ENCODE results near the gene P2RY14. TPM values are rescaled to one million over a fixed set of nuclear protein-coding genes. Genes with fewer than 3 reads are reported as not detected.

P2RY14 gene
- total and polyA plus RNA-seq, 2 of the 13 experiments (the other 11 are each of a cell fraction or from before 2014, with no cell fraction given), result not detected

DNA sequence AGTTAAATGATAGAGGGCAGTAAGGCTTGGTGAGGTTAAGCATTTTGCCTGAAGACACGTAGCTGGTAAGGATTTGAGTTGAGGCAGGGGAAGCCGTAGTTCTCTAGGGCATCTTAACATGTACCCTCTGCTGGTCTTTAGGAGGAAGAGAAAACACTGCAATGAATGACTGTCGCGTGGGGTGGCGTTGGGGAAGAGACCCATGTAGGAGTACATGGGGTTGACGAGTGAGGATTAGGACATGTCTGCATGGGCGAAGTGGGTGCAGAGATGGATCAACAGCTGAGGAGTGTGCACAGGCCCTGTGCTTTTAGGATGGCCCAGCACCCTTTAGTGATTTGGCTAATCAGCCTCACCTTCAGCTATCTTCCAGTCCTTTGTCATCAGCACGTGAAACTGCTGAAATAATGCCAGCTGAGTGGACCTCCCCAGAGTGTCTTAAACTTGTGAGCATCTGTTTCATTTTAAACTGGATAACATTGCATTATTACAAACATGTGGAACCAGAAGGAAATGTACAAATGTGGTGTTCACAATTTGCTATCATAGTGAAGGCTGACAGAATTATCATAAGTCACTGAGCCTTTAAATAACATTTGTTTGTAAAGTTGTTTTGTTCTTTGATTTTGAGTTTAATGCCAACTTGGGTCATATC lies 15.3 kb downstream of the P2RY14 start:
- FAIRE-seq, result no peak
- H3K9me3 ChIP-seq (ENCODE audit: low read length), result no peaks in the 10 kb centered on the region
- H3K27me3 ChIP-seq (ENCODE audit: control insufficient read depth in 1 of 2, insufficient read depth in 2 of 2, low read length in 2 of 2), result no peaks in the 10 kb centered on the region; a peak in 1 of 5 replicates
- H3K4me1 ChIP-seq (ENCODE audit: insufficient read depth, low read length), result no peaks in the 10 kb centered on the region
- DNase-seq (ENCODE audit: low spot score), result no peak
- H2AFZ ChIP-seq (ENCODE audit: low read length), result no peak overlapping the region
- H4K20me1 ChIP-seq (ENCODE audit: insufficient read depth, low read length), result no peaks in the 10 kb centered on the region
- intact Hi-C loops (cut with micrococcal nuclease; ENCODE audit: unreplicated experiment) (no loop called here), in situ Hi-C loops (cut with HindIII; ENCODE audit: extremely low pct_ligation_motif_present, low pct_unique_long_range_greater_than_20kb) (no loop called here)
- BruUV-seq (replicated peaks), result no TSS peak
- POLR2A ChIA-PET, result no interaction called here
- no peak overlapping the region for H3K4me2 ChIP-seq (ENCODE audit: low read depth, low read length)
- no peaks in the 10 kb centered on the region for H3K79me2 ChIP-seq (ENCODE audit: insufficient read depth, low read length)
- no peaks in the 10 kb centered on the region for H3K36me3 ChIP-seq (replicated peaks in 1 of 2; ENCODE audit: control insufficient read depth in 1 of 2, insufficient read depth in 2 of 2, low read length in 2 of 2)
- no peak for ATAC-seq
- no peak overlapping the region for H3K4me3 ChIP-seq (replicated peaks in 1 of 3; ENCODE audit: insufficient read depth in 1 of 3, low read depth in 2 of 3, low read length in 3 of 3)
- CTCF ChIA-PET (ENCODE audit: low intra/inter-chr PET ratio, low total read pairs), result no interaction called here
- no peak overlapping the region for H3K9ac ChIP-seq (ENCODE audit: insufficient read depth, low read depth, low read length)
- 62% methylated on average over 7 of the region's 8 CpGs for WGBS (ENCODE audit: low lambda C conversion rate)
- no peak overlapping the region for H3K27ac ChIP-seq (ENCODE audit: extremely low read length, insufficient read depth, low read length)
- TF ChIP-seq KDM5A (IDR thresholded peaks at IDR 0.05; ENCODE audit: borderline replicate concordance, low read length), result no peak
- TF ChIP-seq MEIS2 (CRISPR knock-in tag; IDR thresholded peaks at IDR 0.05), result no peak
- TF ChIP-seq KDM5B (CRISPR knock-in tag; IDR thresholded peaks at IDR 0.05; ENCODE audit: borderline replicate concordance), result no peak
- TF ChIP-seq PAWR (CRISPR knock-in tag; IDR thresholded peaks at IDR 0.05; ENCODE audit: borderline replicate concordance), result no peak
- TF ChIP-seq TP53 (CRISPR knock-in tag; conservative IDR thresholded peaks at IDR 0.05), result no peak
- TF ChIP-seq ZZZ3 (CRISPR knock-in tag; IDR thresholded peaks at IDR 0.05; ENCODE audit: borderline replicate concordance), result no peak
- TF ChIP-seq SP140L (CRISPR knock-in tag; IDR thresholded peaks at IDR 0.05; ENCODE audit: borderline replicate concordance), result no peak
- TF ChIP-seq, protein P1, sequence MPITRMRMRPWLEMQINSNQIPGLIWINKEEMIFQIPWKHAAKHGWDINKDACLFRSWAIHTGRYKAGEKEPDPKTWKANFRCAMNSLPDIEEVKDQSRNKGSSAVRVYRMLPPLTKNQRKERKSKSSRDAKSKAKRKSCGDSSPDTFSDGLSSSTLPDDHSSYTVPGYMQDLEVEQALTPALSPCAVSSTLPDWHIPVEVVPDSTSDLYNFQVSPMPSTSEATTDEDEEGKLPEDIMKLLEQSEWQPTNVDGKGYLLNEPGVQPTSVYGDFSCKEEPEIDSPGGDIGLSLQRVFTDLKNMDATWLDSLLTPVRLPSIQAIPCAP (CRISPR knock-in tag; IDR thresholded peaks at IDR 0.05; ENCODE audit: low read depth), result no peak
- no peak for TF ChIP-seq RFX1 (IDR thresholded peaks at IDR 0.05)
- TF ChIP-seq ZNF713 (CRISPR knock-in tag; IDR thresholded peaks at IDR 0.05), result no peak

Measured in HepG2 (cell line).